H1 (cell line): Measurements from ENCODE around the gene FBLN2. TPM values are rescaled to one million over a fixed set of nuclear protein-coding genes. Genes with fewer than 3 reads are reported as not detected.
A peak's percentile ranks its signal among the peaks of the same experiment; 100 is the strongest.

Source experiments
- CTCF ChIA-PET: fragments of 300-600 bp; sonication (Branson Sonifier 250); formaldehyde crosslinking; loops from one replicate; lab custom pipeline; 2021; ENCODE audit not compliant: partially characterized antibody; lab: Charles Lee
- POLR2A ChIA-PET: fragments of 300-600 bp; sonication (Branson Sonifier 250); formaldehyde crosslinking; loops from one replicate; lab custom pipeline; 2021; ENCODE audit warnings: inconsistent platforms; ENCODE audit not compliant: partially characterized antibody; lab: Charles Lee
- DNase-seq, 2 experiments: peaks; one replicate each; pipeline versions ENCODE4 v3.0.0 to v3.0.0-alpha.2; 2010 to 2022; ENCODE audit warnings: low spot score in 2 of 2, low read depth in 1 of 2, mixed read lengths in 1 of 2
- FAIRE-seq: peaks from 2 replicates; lab custom pipeline; 2011; peaks lifted over from hg19 to GRCh38; lab: Jason Lieb, UNC
- H2AFZ ChIP-seq: 2 replicates; pipeline ENCODE4 v1.8.1; 2012; ENCODE audit warnings: low read length, inconsistent platforms
- H2AK5ac ChIP-seq: 2 replicates; pipeline ENCODE4 v1.6.1; 2013; ENCODE audit warnings: low read depth, low read length
- H2BK120ac ChIP-seq: replicated peaks from 2 replicates; pipeline ENCODE3; 2013; ENCODE audit warnings: low read depth, low read length, inconsistent platforms
- H2BK12ac ChIP-seq: 2 replicates; pipeline ENCODE4 v1.6.1; 2013; ENCODE audit warnings: low read depth, low read length
- H2BK15ac ChIP-seq: 2 replicates; pipeline ENCODE4 v1.6.1; 2013; ENCODE audit warnings: low read length
- H2BK20ac ChIP-seq: 2 replicates; pipeline ENCODE4 v1.6.1; 2013; ENCODE audit warnings: low read length
- H2BK5ac ChIP-seq: 2 replicates; pipeline ENCODE4 v1.6.1; 2013; ENCODE audit warnings: low read depth, low read length
- H3K14ac ChIP-seq: 2 replicates; pipeline ENCODE4 v1.6.1; 2013; ENCODE audit warnings: inconsistent platforms; ENCODE audit not compliant: insufficient read length
- H3K18ac ChIP-seq: 2 replicates; pipeline ENCODE4 v1.6.1; 2013; ENCODE audit warnings: low read length; ENCODE audit errors: extremely low read depth
- H3K23ac ChIP-seq: 2 replicates; pipeline ENCODE4 v1.6.1; 2013; ENCODE audit warnings: inconsistent platforms; ENCODE audit not compliant: insufficient read length
- H3K23me2 ChIP-seq: 2 replicates; pipeline ENCODE4 v1.6.1; 2013; ENCODE audit warnings: low read depth, low read length
- H3K27ac ChIP-seq: 2 replicates; pipeline ENCODE4 v1.6.1; 2011; ENCODE audit warnings: low read depth, low read length, inconsistent platforms
- H3K27me3 ChIP-seq, 4 experiments: replicated peaks in 1 of 4; 1 replicate in 1 of 4; 2 replicates in 3 of 4; pipeline versions ENCODE4 v1.6.1 to v1.8.1; 2011 to 2013; ENCODE audit warnings: low read length in 3 of 4, mild to moderate bottlenecking in 3 of 4, inconsistent platforms in 2 of 4, mixed read lengths in 2 of 4, moderate library complexity in 1 of 4; ENCODE audit not compliant: control insufficient read depth in 3 of 4, insufficient read depth in 3 of 4; ENCODE audit errors: extremely low read depth in 1 of 4
- H3K36me3 ChIP-seq, 4 experiments: 2 replicates each; pipeline versions ENCODE4 v1.6.1 to v1.8.1; 2011 to 2013; ENCODE audit warnings: mild to moderate bottlenecking in 4 of 4, low read length in 3 of 4, moderate library complexity in 2 of 4, control low read depth in 1 of 4, inconsistent platforms in 1 of 4; ENCODE audit not compliant: insufficient read depth in 4 of 4, control insufficient read depth in 2 of 4
- H3K4ac ChIP-seq: replicated peaks from 2 replicates; pipeline ENCODE3; 2013; ENCODE audit warnings: low read length, low read depth, mixed read lengths, inconsistent platforms; ENCODE audit not compliant: insufficient read length
- H3K4me1 ChIP-seq, 4 experiments: replicated peaks in 1 of 4; 1 replicate in 1 of 4; 2 replicates in 3 of 4; pipeline versions ENCODE4 v1.6.1 to v1.8.1; 2011 to 2013; ENCODE audit warnings: low read length in 3 of 4, inconsistent platforms in 2 of 4, mixed read lengths in 1 of 4; ENCODE audit not compliant: insufficient read depth in 4 of 4, control insufficient read depth in 3 of 4
- H3K4me2 ChIP-seq, 2 experiments: 2 replicates each; pipeline versions ENCODE4 v1.6.1 to v1.8.1; 2011 to 2013; ENCODE audit warnings: low read depth in 2 of 2, low read length in 2 of 2, control low read depth in 1 of 2, inconsistent platforms in 1 of 2, mild to moderate bottlenecking in 1 of 2; ENCODE audit not compliant: insufficient read depth in 1 of 2
- H3K4me3 ChIP-seq, 4 experiments: fragments of 200-600, 300-600 bp in 1 of 4; sonication (generic), shearing (Covaris generic), sonication (Bioruptor Twin) in 1 of 4; 2 replicates each; pipeline versions ENCODE4 v1.5.1 to v1.8.1; 2011 to 2016; ENCODE audit warnings: low read length in 4 of 4, low read depth in 3 of 4, control low read depth in 2 of 4, inconsistent platforms in 2 of 4, mild to moderate bottlenecking in 2 of 4, mixed read lengths in 1 of 4, moderate library complexity in 1 of 4; ENCODE audit not compliant: insufficient read depth in 2 of 4; ENCODE audit errors: extremely low read depth in 1 of 4
- H3K56ac ChIP-seq: replicated peaks from 2 replicates; pipeline ENCODE3; 2013; ENCODE audit warnings: low read depth, mild to moderate bottlenecking, mixed read lengths, low read length, inconsistent platforms; ENCODE audit not compliant: insufficient read length
- H3K79me1 ChIP-seq: 2 replicates; pipeline ENCODE4 v1.6.1; 2013; ENCODE audit warnings: low read depth, low read length, control low read depth
- H3K79me2 ChIP-seq, 2 experiments: 2 replicates each; pipeline versions ENCODE4 v1.6.1 to v1.8.1; 2012 to 2013; ENCODE audit warnings: low read length in 2 of 2, mild to moderate bottlenecking in 2 of 2, inconsistent platforms in 1 of 2; ENCODE audit not compliant: insufficient read depth in 2 of 2, control insufficient read depth in 1 of 2
- H3K9ac ChIP-seq, 4 experiments: replicated peaks in 1 of 4; 1 replicate in 1 of 4; 2 replicates in 3 of 4; pipeline versions ENCODE4 v1.6.1 to v1.8.1; 2011 to 2013; ENCODE audit warnings: low read depth in 3 of 4, low read length in 3 of 4, control low read depth in 2 of 4, mild to moderate bottlenecking in 2 of 4, moderate library complexity in 2 of 4, inconsistent platforms in 1 of 4; ENCODE audit errors: extremely low read depth in 1 of 4
- H3K9me3 ChIP-seq, 2 experiments: 2 replicates each; pipeline versions ENCODE4 v1.6.1 to v1.8.1; 2012 to 2013; ENCODE audit warnings: mild to moderate bottlenecking in 2 of 2, moderate library complexity in 2 of 2, control low read depth in 1 of 2, inconsistent platforms in 1 of 2, low read depth in 1 of 2, low read length in 1 of 2, mixed read lengths in 1 of 2; ENCODE audit not compliant: insufficient read depth in 2 of 2
- H4K20me1 ChIP-seq, 2 experiments: replicated peaks in 1 of 2; 2 replicates each; pipeline versions ENCODE3 to v1.8.1; 2011 to 2013; ENCODE audit warnings: inconsistent platforms in 2 of 2, low read length in 2 of 2, mild to moderate bottlenecking in 1 of 2; ENCODE audit not compliant: insufficient read depth in 2 of 2, control insufficient read depth in 1 of 2
- H4K5ac ChIP-seq: 2 replicates; pipeline ENCODE4 v1.6.1; 2013; ENCODE audit warnings: low read length, low read depth, mixed read lengths, inconsistent platforms; ENCODE audit not compliant: insufficient read length
- H4K8ac ChIP-seq: 2 replicates; pipeline ENCODE4 v1.8.0; 2013; ENCODE audit warnings: mild to moderate bottlenecking, moderate library complexity, low read length, inconsistent platforms; ENCODE audit not compliant: insufficient read depth; ENCODE audit errors: extremely low read depth
- H4K91ac ChIP-seq: replicated peaks from 2 replicates; pipeline ENCODE3; 2013; ENCODE audit warnings: low read length, mixed read lengths, inconsistent platforms; ENCODE audit not compliant: insufficient read length
- JUND ChIP-seq: IDR thresholded peaks from 2 replicates; pipeline ENCODE4 v1.6.1; 2011; ENCODE audit warnings: mild to moderate bottlenecking, improper control_type of control experiment, low read length
- KDM4A ChIP-seq: IDR thresholded peaks from one replicate; pipeline ENCODE4 v1.7.1; 2012; ENCODE audit warnings: low read depth, mild to moderate bottlenecking, moderate library complexity, low read length, inconsistent platforms; ENCODE audit not compliant: severe bottlenecking
- TEAD4 ChIP-seq: IDR thresholded peaks from 2 replicates; pipeline ENCODE4 v1.6.1; 2012; ENCODE audit warnings: low read depth, low read length, inconsistent platforms, mixed read lengths
- WGBS, 2 experiments: shearing (Covaris generic) in 1 of 2; methylation state at CpG; one replicate each; pipeline versions ENCODE4 v1.1.6 to v1.1.7; 2013 to 2015; ENCODE audit warnings: low lambda C conversion rate in 2 of 2, mixed read lengths in 2 of 2, inconsistent platforms in 1 of 2, low coverage in 1 of 2, missing lambda C conversion rate in 1 of 2; ENCODE audit not compliant: insufficient replicate concordance in 2 of 2, insufficient coverage in 1 of 2, insufficient read length in 1 of 2; ENCODE audit errors: extremely low coverage in 1 of 2, missing lambda C conversion rate in 1 of 2; 5-methylcytosine and 5-hydroxymethylcytosine counted together
- polyA plus RNA-seq, 7 experiments: library from polyadenylated mRNA; depleted of rRNA in 3 of 7; stranded (reverse) in 5 of 7; unstranded in 2 of 7; fragments of >200 nt in 5 of 7; fragments of 200-250 nt in 2 of 7; gene quantifications; 1 replicate in 5 of 7; 2 replicates in 1 of 7; 4 replicates in 1 of 7; pipeline versions ENCODE4 v1.2.1 to v1.2.3, GENCODE V29; 2011 to 2013; ENCODE audit warnings: missing spikeins in 2 of 7, mixed read lengths in 2 of 7
- total RNA-seq: library from RNA; stranded (reverse); fragmentation: NEBNext Ultra II Directional; extraction: Animal tissue kit (Norgen Biotek cat#: 25700); gene quantifications from 2 replicates; pipeline ENCODE4 v1.2.1, GENCODE V29; 2021

The FBLN2 gene
- total and polyA plus RNA-seq, 2 of the 8 experiments (the other 6 are each of a cell fraction or from before 2014, with no cell fraction given), result 17.4 to 24.2 TPM

DNA sequence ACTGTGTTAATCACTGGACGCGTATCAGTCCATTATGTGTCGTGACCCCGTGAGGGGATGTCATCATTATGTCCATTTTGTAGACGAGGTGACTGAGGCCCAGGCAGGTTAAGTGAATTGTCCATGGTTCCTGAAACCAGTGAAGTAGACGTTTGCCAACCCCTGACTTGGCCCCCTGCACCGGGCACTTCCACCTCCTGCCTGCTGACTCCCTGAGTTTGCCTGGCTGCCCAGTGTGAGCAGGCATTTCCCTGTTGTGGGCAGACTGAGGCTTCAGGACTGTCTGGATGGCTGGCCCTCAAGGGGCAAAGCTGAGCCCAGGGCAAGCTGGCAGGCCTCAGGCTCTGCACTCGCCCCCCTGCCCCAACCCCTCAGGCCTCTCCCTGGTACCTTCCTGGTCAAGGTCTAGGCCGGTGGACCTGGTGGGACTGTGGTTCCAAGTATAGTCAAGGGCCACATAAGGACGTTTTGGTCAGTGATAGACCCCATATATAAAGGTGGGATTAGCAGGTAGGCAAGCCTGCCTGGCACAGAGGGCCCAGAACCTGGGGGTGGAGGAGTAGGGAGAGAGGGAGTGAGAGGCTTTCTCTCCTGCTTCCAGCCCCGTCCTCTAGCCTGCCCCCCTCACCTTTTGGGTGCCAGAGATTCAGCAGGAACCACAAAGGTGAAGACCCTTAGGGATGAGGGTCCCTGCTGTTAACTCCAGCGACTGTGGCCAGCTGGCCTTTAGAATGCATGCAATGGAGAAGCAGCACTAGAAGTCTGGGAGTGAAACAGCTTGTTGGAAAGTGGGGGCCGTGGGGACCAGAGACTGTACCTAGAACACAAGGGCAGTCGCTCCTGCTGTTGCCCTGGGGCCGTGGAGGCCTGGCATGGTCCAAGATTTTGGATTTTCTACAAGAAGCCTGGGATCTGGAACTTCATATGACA lies 34.6 kb downstream of the FBLN2 start:
- no peak overlapping the region for H3K4me3 ChIP-seq
- no peaks in the 10 kb centered on the region for H4K20me1 ChIP-seq
- TF ChIP-seq JUND, result no peak
- no peak for TF ChIP-seq TEAD4
- no peak for TF ChIP-seq KDM4A
- H2AFZ ChIP-seq, result no peak overlapping the region
- no peak overlapping the region for H3K27ac ChIP-seq
- ChIA-PET CTCF (interaction anchor here (0.7 to 2.1 kb wide), 10 partner anchors 8 to 178 kb away, joined by 3 to 10 read pairs (median 4); no protein-coding TSS in a partner anchor), POLR2A (no interaction called here)
- DNase-seq (no peak), FAIRE-seq (no peak)
- no peak overlapping the region for H2BK120ac ChIP-seq
- no peak overlapping the region for H4K91ac ChIP-seq
- no peak overlapping the region for H4K8ac ChIP-seq
- no peak overlapping the region; the same call in 1 of the 2 replicates for H2AK5ac ChIP-seq
- no peaks in the 10 kb centered on the region for H3K36me3 ChIP-seq
- H3K4ac ChIP-seq, result no peak overlapping the region
- no peaks in the 10 kb centered on the region for H3K79me2 ChIP-seq
- H2BK20ac ChIP-seq, result no peak overlapping the region
- no peak overlapping the region for H2BK5ac ChIP-seq
- H3K56ac ChIP-seq, result no peak overlapping the region
- H3K9me3 ChIP-seq, result no peaks in the 10 kb centered on the region
- no peak overlapping the region for H3K14ac ChIP-seq
- H3K23ac ChIP-seq, result no peak overlapping the region
- H3K4me1 ChIP-seq, result peaks cover 2 to 13% (median 9%) of the 10 kb centered on the region in 4 experiments; a peak in 5 of 7 replicates
- no peak overlapping the region for H2BK15ac ChIP-seq
- no peaks in the 10 kb centered on the region for H3K23me2 ChIP-seq
- H3K27me3 ChIP-seq, result no peaks in the 10 kb centered on the region; a peak in 1 of 7 replicates
- no peak overlapping the region for H3K18ac ChIP-seq
- no peak overlapping the region for H3K9ac ChIP-seq
- H4K5ac ChIP-seq, result no peak overlapping the region
- 88% methylated on average over 15 of the region's 15 CpGs; no CpG with 5 or more reads in 1 of the 2 experiments for WGBS, 2 experiments
- 0 out of 2 replicates have a peak overlapping the region, but pooled peaks have one; percentile 9 for H2BK12ac ChIP-seq
- H3K4me2 ChIP-seq, result no peak overlapping the region
- H3K79me1 ChIP-seq, result no peaks in the 10 kb centered on the region; the same call in 1 of the 2 replicates
